WTC11 (cell line): ENCODE data around the gene STKLD1. TPM values are rescaled to one million over a fixed set of nuclear protein-coding genes. Genes with fewer than 3 reads are reported as not detected.

ENCODE experiments used
- ATAC-seq: fragments of 200-7000 bp; cut with Tn5 transposase; 2 replicates; pipeline ENCODE4 v1.10.0; 2021; ENCODE audit warnings: mild to moderate bottlenecking, moderate library complexity
- CTCF ChIA-PET: fragments of 300-600 bp; sonication (Branson Sonifier 250); formaldehyde crosslinking; loops from one replicate; lab custom pipeline; 2021; ENCODE audit warnings: antibody characterized with exemption; lab: Charles Lee
- POLR2A ChIA-PET: fragments of 350-600 bp; sonication (Branson Sonifier 250); formaldehyde crosslinking; loops from one replicate; lab custom pipeline; 2021; ENCODE audit warnings: antibody characterized with exemption; lab: Charles Lee
- DNase-seq: peaks from one replicate; pipeline ENCODE4 v3.0.0; 2021; ENCODE audit warnings: low spot score
- H3K27ac Mint-ChIP-seq: 2 replicates; pipeline ENCODE4 v1.8.0; 2021; ENCODE audit warnings: mixed read lengths
- H3K27me3 Mint-ChIP-seq: 2 replicates; pipeline ENCODE4 v1.8.0; 2021; ENCODE audit warnings: low read depth, mild to moderate bottlenecking, moderate library complexity, mixed read lengths
- H3K36me3 Mint-ChIP-seq: 2 replicates; pipeline ENCODE4 v1.8.0; 2021; ENCODE audit warnings: mixed read lengths
- H3K4me1 Mint-ChIP-seq: 2 replicates; pipeline ENCODE4 v1.8.0; 2022; ENCODE audit warnings: mixed read lengths
- H3K4me3 Mint-ChIP-seq: 2 replicates; pipeline ENCODE4 v1.8.0; 2021; ENCODE audit warnings: mild to moderate bottlenecking, moderate library complexity, mixed read lengths
- H3K9me3 Mint-ChIP-seq: 2 replicates; pipeline ENCODE4 v1.8.0; 2021; ENCODE audit warnings: mixed read lengths
- CREM ChIP-seq: sonication (generic); formaldehyde crosslinking; IDR thresholded peaks from 2 replicates; pipeline ENCODE4 v1.8.1; 2022; ENCODE audit warnings: mild to moderate bottlenecking, missing genetic modification reagents, moderate library complexity
- EMX1 ChIP-seq: fragments of 250-450 bp; sonication (Bioruptor Pico); IDR thresholded peaks from 2 replicates; pipeline ENCODE4 v1.8.0; 2021; ENCODE audit warnings: mild to moderate bottlenecking
- ESRRA ChIP-seq: sonication (generic); formaldehyde crosslinking; IDR thresholded peaks from 2 replicates; pipeline ENCODE4 v1.8.1; 2022; ENCODE audit warnings: mild to moderate bottlenecking, missing genetic modification reagents, borderline replicate concordance
- GTF2I ChIP-seq: fragments of 250-450 bp; sonication (Bioruptor Pico); conservative IDR thresholded peaks from 2 replicates; pipeline ENCODE4 v1.4.0; 2021; ENCODE audit warnings: mild to moderate bottlenecking
- NR2C2 ChIP-seq: sonication (generic); formaldehyde crosslinking; IDR thresholded peaks from 2 replicates; pipeline ENCODE4 v1.8.0; 2022; ENCODE audit warnings: mild to moderate bottlenecking, missing genetic modification reagents
- TEAD4 ChIP-seq: sonication (generic); formaldehyde crosslinking; IDR thresholded peaks from 2 replicates; pipeline ENCODE4 v1.8.0; 2022; ENCODE audit warnings: mild to moderate bottlenecking, missing genetic modification reagents
- ZNF263 ChIP-seq: sonication (generic); formaldehyde crosslinking; IDR thresholded peaks from 2 replicates; pipeline ENCODE4 v1.8.1; 2022; ENCODE audit warnings: low read depth, mild to moderate bottlenecking, moderate library complexity, missing genetic modification reagents
- ZNF423 ChIP-seq: fragments of 250-450 bp; sonication (Bioruptor Pico); IDR thresholded peaks from 2 replicates; pipeline ENCODE4 v2.1.2; 2022; ENCODE audit warnings: mild to moderate bottlenecking, moderate library complexity
- total RNA-seq: library from RNA; stranded (reverse); gene quantifications from 3 replicates; pipeline ENCODE4 v1.2.3, GENCODE V29; 2021
- TF ChIP-seq, protein P1 (sequence below): sonication (generic); formaldehyde crosslinking; IDR thresholded peaks from 2 replicates; pipeline ENCODE4 v1.8.1; 2022; ENCODE audit warnings: mild to moderate bottlenecking, moderate library complexity, missing genetic modification reagents
- TF ChIP-seq, protein P2 (sequence below): fragments of 250-450 bp; sonication (Bioruptor Pico); IDR thresholded peaks from 2 replicates; pipeline ENCODE4 v2.1.2; 2022; ENCODE audit warnings: mild to moderate bottlenecking, moderate library complexity
- TF ChIP-seq, protein P3 (sequence below): sonication (generic); formaldehyde crosslinking; IDR thresholded peaks from 2 replicates; pipeline ENCODE4 v1.8.1; 2023; ENCODE audit warnings: mild to moderate bottlenecking, missing genetic modification reagents, moderate library complexity
- TF ChIP-seq, protein P4 (sequence below): sonication (generic); formaldehyde crosslinking; IDR thresholded peaks from 2 replicates; pipeline ENCODE4 v1.8.1; 2022; ENCODE audit warnings: mild to moderate bottlenecking, missing genetic modification reagents, moderate library complexity, borderline replicate concordance
- TF ChIP-seq, protein P5 (sequence below): fragments of 250-450 bp; sonication (Bioruptor Pico); IDR thresholded peaks from 2 replicates; pipeline ENCODE4 v1.9.0; 2021; ENCODE audit warnings: mild to moderate bottlenecking, borderline replicate concordance
- TF ChIP-seq, protein P6 (sequence below): fragments of 200-600 bp; IDR thresholded peaks from 2 replicates; pipeline ENCODE4 v1.8.0; 2022; ENCODE audit warnings: antibody characterized with exemption
- TF ChIP-seq, protein P7 (sequence below): sonication (generic); formaldehyde crosslinking; IDR thresholded peaks from 2 replicates; pipeline ENCODE4 v1.8.0; 2022; ENCODE audit warnings: missing genetic modification reagents
- TF ChIP-seq, protein P8 (sequence below): fragments of 250-450 bp; sonication (Bioruptor Pico); IDR thresholded peaks from 2 replicates; pipeline ENCODE4 v1.9.0; 2021; ENCODE audit warnings: moderate library complexity, mild to moderate bottlenecking, inconsistent platforms, borderline replicate concordance

STKLD1 gene
- total RNA-seq, 1 experiment from 2014 or later, result 0.98 TPM

DNA sequence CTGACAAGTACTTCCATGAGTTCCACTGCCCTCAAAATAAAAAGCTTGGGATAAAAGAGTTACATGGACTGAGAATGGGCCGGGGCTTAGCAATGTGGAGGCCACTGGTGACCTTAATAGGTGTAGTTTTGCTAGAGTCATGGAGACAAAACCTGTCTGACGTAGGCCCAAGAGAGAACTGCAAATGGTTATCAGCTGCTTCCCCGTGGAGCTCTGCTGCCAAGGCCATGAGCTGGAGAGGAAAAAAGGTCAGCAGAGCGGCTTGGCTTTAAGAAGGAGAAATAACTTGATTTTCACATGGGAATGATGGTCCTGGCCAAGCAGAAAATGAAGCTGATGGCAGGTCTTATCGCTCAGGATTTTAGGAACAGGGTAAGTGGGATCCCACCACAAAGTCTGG lies 36.5 kb upstream of the STKLD1 start:
- Mint-ChIP-seq H3K27ac (peak overlapping the region; percentile 71; the same call in 1 of the 2 replicates), H3K27me3 (no peaks in the 10 kb centered on the region), H3K4me1 (peaks cover 18% of the 10 kb centered on the region), H3K4me3 (no peak overlapping the region), H3K9me3 (no peaks in the 10 kb centered on the region), H3K36me3 (peaks cover 53% of the 10 kb centered on the region)
- CTCF ChIA-PET, result interaction anchor here (1.1 kb wide), 1 partner anchor 101 kb away, joined by 3 read pairs; no protein-coding TSS in a partner anchor
- DNase-seq (no peak), ATAC-seq (no peak)
- POLR2A ChIA-PET, result interaction anchor here (0.7 kb wide), 1 partner anchor 8 kb away, joined by 3 read pairs; the partner anchor contains the start of gene MED22
- TF ChIP-seq ESRRA (CRISPR knock-in tag) (no peak), GTF2I (CRISPR knock-in tag) (no peak)

DNA sequence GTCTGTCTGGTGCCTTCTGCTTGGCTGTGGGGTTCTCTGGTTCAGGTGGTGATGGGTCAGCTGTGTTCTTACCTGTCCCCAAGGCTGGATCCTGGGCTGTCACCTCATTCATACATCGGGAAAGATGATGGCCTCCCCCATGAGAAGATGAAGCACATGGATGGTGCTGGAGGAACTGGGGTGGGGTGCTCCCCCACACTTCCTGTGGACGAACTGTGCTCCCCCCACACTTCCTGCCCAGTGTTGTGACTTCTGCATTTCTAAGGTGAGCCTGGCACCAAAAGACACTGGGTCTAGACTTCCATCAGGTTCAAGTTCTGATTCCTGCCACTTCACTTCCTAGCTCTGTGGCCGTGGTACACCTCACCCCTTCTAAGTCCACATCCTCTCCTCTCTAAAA lies 35.9 kb upstream of the STKLD1 start:
- TF ChIP-seq, protein P1, sequence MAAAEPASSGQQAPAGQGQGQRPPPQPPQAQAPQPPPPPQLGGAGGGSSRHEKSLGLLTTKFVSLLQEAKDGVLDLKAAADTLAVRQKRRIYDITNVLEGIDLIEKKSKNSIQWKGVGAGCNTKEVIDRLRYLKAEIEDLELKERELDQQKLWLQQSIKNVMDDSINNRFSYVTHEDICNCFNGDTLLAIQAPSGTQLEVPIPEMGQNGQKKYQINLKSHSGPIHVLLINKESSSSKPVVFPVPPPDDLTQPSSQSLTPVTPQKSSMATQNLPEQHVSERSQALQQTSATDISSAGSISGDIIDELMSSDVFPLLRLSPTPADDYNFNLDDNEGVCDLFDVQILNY (CRISPR knock-in tag), result no peak
- no peak for TF ChIP-seq NR2C2 (CRISPR knock-in tag)
- no peak for TF ChIP-seq CREM
- TF ChIP-seq, protein P2, sequence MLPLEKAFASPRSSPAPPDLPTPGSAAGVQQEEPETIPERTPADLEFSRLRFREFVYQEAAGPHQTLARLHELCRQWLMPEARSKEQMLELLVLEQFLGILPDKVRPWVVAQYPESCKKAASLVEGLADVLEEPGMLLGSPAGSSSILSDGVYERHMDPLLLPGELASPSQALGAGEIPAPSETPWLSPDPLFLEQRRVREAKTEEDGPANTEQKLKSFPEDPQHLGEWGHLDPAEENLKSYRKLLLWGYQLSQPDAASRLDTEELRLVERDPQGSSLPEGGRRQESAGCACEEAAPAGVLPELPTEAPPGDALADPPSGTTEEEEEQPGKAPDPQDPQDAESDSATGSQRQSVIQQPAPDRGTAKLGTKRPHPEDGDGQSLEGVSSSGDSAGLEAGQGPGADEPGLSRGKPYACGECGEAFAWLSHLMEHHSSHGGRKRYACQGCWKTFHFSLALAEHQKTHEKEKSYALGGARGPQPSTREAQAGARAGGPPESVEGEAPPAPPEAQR (CRISPR knock-in tag), result no peak
- no peak for TF ChIP-seq EMX1 (CRISPR knock-in tag)
- H3K36me3 Mint-ChIP-seq, result peaks cover 56% of the 10 kb centered on the region
- ChIA-PET CTCF (interaction anchor here (1.1 kb wide), 1 partner anchor 102 kb away, joined by 3 read pairs; no protein-coding TSS in a partner anchor), POLR2A (no interaction called here)
- DNase-seq, result no peak
- H3K4me1 Mint-ChIP-seq, result peaks cover 13% of the 10 kb centered on the region
- H3K9me3 Mint-ChIP-seq, result no peaks in the 10 kb centered on the region
- no peak overlapping the region for H3K4me3 Mint-ChIP-seq
- ATAC-seq, result no peak
- H3K27me3 Mint-ChIP-seq, result no peaks in the 10 kb centered on the region
- peak overlapping the region; percentile 49; the same call in 1 of the 2 replicates for H3K27ac Mint-ChIP-seq

DNA sequence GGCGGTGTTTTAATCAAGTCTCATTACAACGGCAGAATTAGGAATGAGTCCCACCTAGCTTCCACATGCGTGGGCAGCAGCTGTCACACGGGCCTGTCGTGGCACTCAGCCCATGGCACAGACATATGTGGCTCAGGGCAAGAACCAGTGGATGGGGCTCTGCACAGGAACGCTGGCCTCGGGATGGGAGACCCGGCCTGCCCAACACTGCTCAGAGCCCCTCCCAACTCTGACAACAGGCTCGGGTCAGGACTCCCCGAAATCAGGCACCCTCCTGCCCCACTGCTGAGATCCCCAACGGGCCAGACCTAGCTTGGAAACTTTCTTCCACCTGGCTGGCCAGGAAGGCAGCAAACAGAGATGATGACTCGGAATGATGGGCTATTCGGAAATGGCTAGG lies 35.2 kb upstream of the STKLD1 start:
- no peak overlapping the region for H3K4me3 Mint-ChIP-seq
- CTCF ChIA-PET, result interaction anchor here (1.5 to 3.5 kb wide), 4 partner anchors 11 to 154 kb away, joined by 6 to 74 read pairs (median 39); partner anchors contain the start of genes SURF1 and SURF2
- TF ChIP-seq, protein P3, sequence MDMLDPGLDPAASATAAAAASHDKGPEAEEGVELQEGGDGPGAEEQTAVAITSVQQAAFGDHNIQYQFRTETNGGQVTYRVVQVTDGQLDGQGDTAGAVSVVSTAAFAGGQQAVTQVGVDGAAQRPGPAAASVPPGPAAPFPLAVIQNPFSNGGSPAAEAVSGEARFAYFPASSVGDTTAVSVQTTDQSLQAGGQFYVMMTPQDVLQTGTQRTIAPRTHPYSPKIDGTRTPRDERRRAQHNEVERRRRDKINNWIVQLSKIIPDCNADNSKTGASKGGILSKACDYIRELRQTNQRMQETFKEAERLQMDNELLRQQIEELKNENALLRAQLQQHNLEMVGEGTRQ (CRISPR knock-in tag), result no peak
- TF ChIP-seq ZNF263 (CRISPR knock-in tag) (no peak), ZNF423 (CRISPR knock-in tag) (no peak), TEAD4 (no peak)
- TF ChIP-seq, protein P4, sequence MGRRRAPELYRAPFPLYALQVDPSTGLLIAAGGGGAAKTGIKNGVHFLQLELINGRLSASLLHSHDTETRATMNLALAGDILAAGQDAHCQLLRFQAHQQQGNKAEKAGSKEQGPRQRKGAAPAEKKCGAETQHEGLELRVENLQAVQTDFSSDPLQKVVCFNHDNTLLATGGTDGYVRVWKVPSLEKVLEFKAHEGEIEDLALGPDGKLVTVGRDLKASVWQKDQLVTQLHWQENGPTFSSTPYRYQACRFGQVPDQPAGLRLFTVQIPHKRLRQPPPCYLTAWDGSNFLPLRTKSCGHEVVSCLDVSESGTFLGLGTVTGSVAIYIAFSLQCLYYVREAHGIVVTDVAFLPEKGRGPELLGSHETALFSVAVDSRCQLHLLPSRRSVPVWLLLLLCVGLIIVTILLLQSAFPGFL, result no peak
- TF ChIP-seq, protein P5, sequence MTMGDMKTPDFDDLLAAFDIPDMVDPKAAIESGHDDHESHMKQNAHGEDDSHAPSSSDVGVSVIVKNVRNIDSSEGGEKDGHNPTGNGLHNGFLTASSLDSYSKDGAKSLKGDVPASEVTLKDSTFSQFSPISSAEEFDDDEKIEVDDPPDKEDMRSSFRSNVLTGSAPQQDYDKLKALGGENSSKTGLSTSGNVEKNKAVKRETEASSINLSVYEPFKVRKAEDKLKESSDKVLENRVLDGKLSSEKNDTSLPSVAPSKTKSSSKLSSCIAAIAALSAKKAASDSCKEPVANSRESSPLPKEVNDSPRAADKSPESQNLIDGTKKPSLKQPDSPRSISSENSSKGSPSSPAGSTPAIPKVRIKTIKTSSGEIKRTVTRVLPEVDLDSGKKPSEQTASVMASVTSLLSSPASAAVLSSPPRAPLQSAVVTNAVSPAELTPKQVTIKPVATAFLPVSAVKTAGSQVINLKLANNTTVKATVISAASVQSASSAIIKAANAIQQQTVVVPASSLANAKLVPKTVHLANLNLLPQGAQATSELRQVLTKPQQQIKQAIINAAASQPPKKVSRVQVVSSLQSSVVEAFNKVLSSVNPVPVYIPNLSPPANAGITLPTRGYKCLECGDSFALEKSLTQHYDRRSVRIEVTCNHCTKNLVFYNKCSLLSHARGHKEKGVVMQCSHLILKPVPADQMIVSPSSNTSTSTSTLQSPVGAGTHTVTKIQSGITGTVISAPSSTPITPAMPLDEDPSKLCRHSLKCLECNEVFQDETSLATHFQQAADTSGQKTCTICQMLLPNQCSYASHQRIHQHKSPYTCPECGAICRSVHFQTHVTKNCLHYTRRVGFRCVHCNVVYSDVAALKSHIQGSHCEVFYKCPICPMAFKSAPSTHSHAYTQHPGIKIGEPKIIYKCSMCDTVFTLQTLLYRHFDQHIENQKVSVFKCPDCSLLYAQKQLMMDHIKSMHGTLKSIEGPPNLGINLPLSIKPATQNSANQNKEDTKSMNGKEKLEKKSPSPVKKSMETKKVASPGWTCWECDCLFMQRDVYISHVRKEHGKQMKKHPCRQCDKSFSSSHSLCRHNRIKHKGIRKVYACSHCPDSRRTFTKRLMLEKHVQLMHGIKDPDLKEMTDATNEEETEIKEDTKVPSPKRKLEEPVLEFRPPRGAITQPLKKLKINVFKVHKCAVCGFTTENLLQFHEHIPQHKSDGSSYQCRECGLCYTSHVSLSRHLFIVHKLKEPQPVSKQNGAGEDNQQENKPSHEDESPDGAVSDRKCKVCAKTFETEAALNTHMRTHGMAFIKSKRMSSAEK (CRISPR knock-in tag), result no peak
- TF ChIP-seq, protein P6, sequence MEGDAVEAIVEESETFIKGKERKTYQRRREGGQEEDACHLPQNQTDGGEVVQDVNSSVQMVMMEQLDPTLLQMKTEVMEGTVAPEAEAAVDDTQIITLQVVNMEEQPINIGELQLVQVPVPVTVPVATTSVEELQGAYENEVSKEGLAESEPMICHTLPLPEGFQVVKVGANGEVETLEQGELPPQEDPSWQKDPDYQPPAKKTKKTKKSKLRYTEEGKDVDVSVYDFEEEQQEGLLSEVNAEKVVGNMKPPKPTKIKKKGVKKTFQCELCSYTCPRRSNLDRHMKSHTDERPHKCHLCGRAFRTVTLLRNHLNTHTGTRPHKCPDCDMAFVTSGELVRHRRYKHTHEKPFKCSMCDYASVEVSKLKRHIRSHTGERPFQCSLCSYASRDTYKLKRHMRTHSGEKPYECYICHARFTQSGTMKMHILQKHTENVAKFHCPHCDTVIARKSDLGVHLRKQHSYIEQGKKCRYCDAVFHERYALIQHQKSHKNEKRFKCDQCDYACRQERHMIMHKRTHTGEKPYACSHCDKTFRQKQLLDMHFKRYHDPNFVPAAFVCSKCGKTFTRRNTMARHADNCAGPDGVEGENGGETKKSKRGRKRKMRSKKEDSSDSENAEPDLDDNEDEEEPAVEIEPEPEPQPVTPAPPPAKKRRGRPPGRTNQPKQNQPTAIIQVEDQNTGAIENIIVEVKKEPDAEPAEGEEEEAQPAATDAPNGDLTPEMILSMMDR, result no peak
- TF ChIP-seq, protein P7, sequence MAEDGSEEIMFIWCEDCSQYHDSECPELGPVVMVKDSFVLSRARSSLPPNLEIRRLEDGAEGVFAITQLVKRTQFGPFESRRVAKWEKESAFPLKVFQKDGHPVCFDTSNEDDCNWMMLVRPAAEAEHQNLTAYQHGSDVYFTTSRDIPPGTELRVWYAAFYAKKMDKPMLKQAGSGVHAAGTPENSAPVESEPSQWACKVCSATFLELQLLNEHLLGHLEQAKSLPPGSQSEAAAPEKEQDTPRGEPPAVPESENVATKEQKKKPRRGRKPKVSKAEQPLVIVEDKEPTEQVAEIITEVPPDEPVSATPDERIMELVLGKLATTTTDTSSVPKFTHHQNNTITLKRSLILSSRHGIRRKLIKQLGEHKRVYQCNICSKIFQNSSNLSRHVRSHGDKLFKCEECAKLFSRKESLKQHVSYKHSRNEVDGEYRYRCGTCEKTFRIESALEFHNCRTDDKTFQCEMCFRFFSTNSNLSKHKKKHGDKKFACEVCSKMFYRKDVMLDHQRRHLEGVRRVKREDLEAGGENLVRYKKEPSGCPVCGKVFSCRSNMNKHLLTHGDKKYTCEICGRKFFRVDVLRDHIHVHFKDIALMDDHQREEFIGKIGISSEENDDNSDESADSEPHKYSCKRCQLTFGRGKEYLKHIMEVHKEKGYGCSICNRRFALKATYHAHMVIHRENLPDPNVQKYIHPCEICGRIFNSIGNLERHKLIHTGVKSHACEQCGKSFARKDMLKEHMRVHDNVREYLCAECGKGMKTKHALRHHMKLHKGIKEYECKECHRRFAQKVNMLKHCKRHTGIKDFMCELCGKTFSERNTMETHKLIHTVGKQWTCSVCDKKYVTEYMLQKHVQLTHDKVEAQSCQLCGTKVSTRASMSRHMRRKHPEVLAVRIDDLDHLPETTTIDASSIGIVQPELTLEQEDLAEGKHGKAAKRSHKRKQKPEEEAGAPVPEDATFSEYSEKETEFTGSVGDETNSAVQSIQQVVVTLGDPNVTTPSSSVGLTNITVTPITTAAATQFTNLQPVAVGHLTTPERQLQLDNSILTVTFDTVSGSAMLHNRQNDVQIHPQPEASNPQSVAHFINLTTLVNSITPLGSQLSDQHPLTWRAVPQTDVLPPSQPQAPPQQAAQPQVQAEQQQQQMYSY, result no peak
- TF ChIP-seq, protein P8, sequence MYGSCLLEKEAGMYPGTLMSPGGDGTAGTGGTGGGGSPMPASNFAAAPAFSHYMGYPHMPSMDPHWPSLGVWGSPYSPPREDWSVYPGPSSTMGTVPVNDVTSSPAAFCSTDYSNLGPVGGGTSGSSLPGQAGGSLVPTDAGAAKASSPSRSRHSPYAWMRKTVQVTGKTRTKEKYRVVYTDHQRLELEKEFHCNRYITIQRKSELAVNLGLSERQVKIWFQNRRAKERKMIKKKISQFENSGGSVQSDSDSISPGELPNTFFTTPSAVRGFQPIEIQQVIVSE, result no peak

More for the DNA sequence above, 35.2 kb upstream of the STKLD1 start:
- no peaks in the 10 kb centered on the region for H3K9me3 Mint-ChIP-seq
- DNase-seq (no peak), ATAC-seq (no peak)
- peaks cover 57% of the 10 kb centered on the region for H3K36me3 Mint-ChIP-seq
- peaks cover 10% of the 10 kb centered on the region for H3K4me1 Mint-ChIP-seq
- no peak overlapping the region; the same call in 1 of the 2 replicates for H3K27ac Mint-ChIP-seq
- no peaks in the 10 kb centered on the region for H3K27me3 Mint-ChIP-seq
- POLR2A ChIA-PET, result no interaction called here
